ENCODE data around the gene GALNT3.

Gene GALNT3

GRCh38 chr2:165793779-165794535 lies at the start of gene GALNT3:
Gene GALNT3, minus strand, starts transcription at chr2:165794247. Its CDS starts 23,547 bp downstream, at chr2:165770700.
- in situ Hi-C loops (cut with MboI; ENCODE audit: low pct_unique_long_range_greater_than_20kb, low sequenced_read_pairs) = no loop called here
- no peak for DNase-seq

- in situ Hi-C loops (cut with MboI; ENCODE audit: low pct_unique_long_range_greater_than_20kb, low sequenced_read_pairs) = no loop called here
- DNase-seq = no peak
Measured at GRCh38 chr2:165843351-165843750, 49.3 kb upstream of the GALNT3 start.

- DNase-seq = no peak
- in situ Hi-C loops (cut with MboI; ENCODE audit: low pct_unique_long_range_greater_than_20kb, low sequenced_read_pairs) = no loop called here
Measured at GRCh38 chr2:165840333-165840958, 46.4 kb upstream of the GALNT3 start.

GRCh38 chr2:165839610-165840009 lies 45.6 kb upstream of the GALNT3 start:
- in situ Hi-C loops (cut with MboI; ENCODE audit: low pct_unique_long_range_greater_than_20kb, low sequenced_read_pairs) = no loop called here
- no peak for DNase-seq

- DNase-seq = no peak
- in situ Hi-C loops (cut with MboI; ENCODE audit: low pct_unique_long_range_greater_than_20kb, low sequenced_read_pairs) = no loop called here
Measured at GRCh38 chr2:165837122-165837521, 43.1 kb upstream of the GALNT3 start.

GRCh38 chr2:165835363-165835762 lies 41.3 kb upstream of the GALNT3 start:
- no peak for DNase-seq
- in situ Hi-C loops (cut with MboI; ENCODE audit: low pct_unique_long_range_greater_than_20kb, low sequenced_read_pairs) = no loop called here

GRCh38 chr2:165833156-165833555 lies 39.1 kb upstream of the GALNT3 start:
- no peak for DNase-seq

GRCh38 chr2:165827921-165828276 lies 33.9 kb upstream of the GALNT3 start:
- in situ Hi-C loops (cut with MboI; ENCODE audit: low pct_unique_long_range_greater_than_20kb, low sequenced_read_pairs) = no loop called here
- no peak for DNase-seq

More at GRCh38 chr2:165833156-165833555, 39.1 kb upstream of the GALNT3 start:
- in situ Hi-C loops (cut with MboI; ENCODE audit: low pct_unique_long_range_greater_than_20kb, low sequenced_read_pairs) = no loop called here

GRCh38 chr2:165827016-165827920 lies 33.2 kb upstream of the GALNT3 start:
- no peak for DNase-seq
- in situ Hi-C loops (cut with MboI; ENCODE audit: low pct_unique_long_range_greater_than_20kb, low sequenced_read_pairs) = no loop called here

- no peak for DNase-seq
- in situ Hi-C loops (cut with MboI; ENCODE audit: low pct_unique_long_range_greater_than_20kb, low sequenced_read_pairs) = no loop called here
Measured at GRCh38 chr2:165825041-165825440, 31.0 kb upstream of the GALNT3 start.

GRCh38 chr2:165820296-165820695 lies 26.2 kb upstream of the GALNT3 start:
- DNase-seq = no peak
- in situ Hi-C loops (cut with MboI; ENCODE audit: low pct_unique_long_range_greater_than_20kb, low sequenced_read_pairs) = no loop called here

- in situ Hi-C loops (cut with MboI; ENCODE audit: low pct_unique_long_range_greater_than_20kb, low sequenced_read_pairs) = no loop called here
- no peak for DNase-seq
Measured at GRCh38 chr2:165818920-165819319, 24.9 kb upstream of the GALNT3 start.

- DNase-seq = no peak
Measured at GRCh38 chr2:165815299-165816141, 21.5 kb upstream of the GALNT3 start.

GRCh38 chr2:165814473-165814872 lies 20.4 kb upstream of the GALNT3 start:
- in situ Hi-C loops (cut with MboI; ENCODE audit: low pct_unique_long_range_greater_than_20kb, low sequenced_read_pairs) = no loop called here
- DNase-seq = no peak

More at GRCh38 chr2:165815299-165816141, 21.5 kb upstream of the GALNT3 start:
- in situ Hi-C loops (cut with MboI; ENCODE audit: low pct_unique_long_range_greater_than_20kb, low sequenced_read_pairs) = no loop called here

GRCh38 chr2:165811592-165812370 lies 17.7 kb upstream of the GALNT3 start:
- DNase-seq = no peak
- in situ Hi-C loops (cut with MboI; ENCODE audit: low pct_unique_long_range_greater_than_20kb, low sequenced_read_pairs) = no loop called here

GRCh38 chr2:165810418-165810817 lies 16.4 kb upstream of the GALNT3 start:
- no peak for DNase-seq
- in situ Hi-C loops (cut with MboI; ENCODE audit: low pct_unique_long_range_greater_than_20kb, low sequenced_read_pairs) = no loop called here

GRCh38 chr2:165804719-165805118 lies 10.7 kb upstream of the GALNT3 start:
- DNase-seq = no peak
- in situ Hi-C loops (cut with MboI; ENCODE audit: low pct_unique_long_range_greater_than_20kb, low sequenced_read_pairs) = no loop called here

- in situ Hi-C loops (cut with MboI; ENCODE audit: low pct_unique_long_range_greater_than_20kb, low sequenced_read_pairs) = no loop called here
- peak; percentile 53 for DNase-seq
Measured at GRCh38 chr2:165803123-165803760, 9.2 kb upstream of the GALNT3 start.

Measured in KBM-7 (cell line).